GM12878 (cell line): ENCODE measurements around the gene RMI2. TPM values are rescaled to one million over a fixed set of nuclear protein-coding genes. Genes with fewer than 3 reads are reported as not detected.

Experiments
- ATAC-seq: fragments of 200-7000 bp; cut with Tn5 transposase; 3 replicates; pipeline ENCODE4 v1.9.1; 2020; ENCODE audit warnings: mild to moderate bottlenecking, moderate library complexity
- BruUV-seq: library from RNA; stranded (reverse); fragments of 400-500 nt; replicated peaks from 2 replicates; lab custom pipeline; 2021; lab: Mats Ljungman, UMichigan
- CTCF ChIA-PET: fragments of 300-600 bp; sonication (Branson Sonifier 250); formaldehyde crosslinking; extraction: SDS; loops from one replicate; lab custom pipeline; 2021; ENCODE audit warnings: inconsistent platforms; lab: Yijun Ruan, JAX
- POLR2A ChIA-PET: fragments of 350-600 bp; formaldehyde crosslinking; extraction: SDS; loops from one replicate; lab custom pipeline; 2021; ENCODE audit warnings: inconsistent platforms; lab: Charles Lee
- RAD21 ChIA-PET: fragments of 300-600 bp; sonication (Branson Sonifier 250); formaldehyde crosslinking; loops from one replicate; lab custom pipeline; 2023; ENCODE audit warnings: antibody characterized with exemption; ENCODE audit not compliant: unreplicated experiment; lab: Charles Lee
- SMC1A ChIA-PET: fragments of 300-600 bp; sonication (Branson Sonifier 250); formaldehyde crosslinking; loops from one replicate; lab custom pipeline; 2023; ENCODE audit not compliant: unreplicated experiment, uncharacterized antibody; lab: Charles Lee
- DNase-seq: peaks from one replicate; pipeline ENCODE4 v3.0.0-alpha.2; 2011; ENCODE audit warnings: low read depth, low spot score
- FAIRE-seq: peaks from 3 replicates; lab custom pipeline; 2011; peaks lifted over from hg19 to GRCh38; lab: Jason Lieb, UNC
- H2AFZ ChIP-seq: 2 replicates; pipeline ENCODE4 v1.6.0; 2011; ENCODE audit warnings: low read depth, low read length, control low read depth; ENCODE audit not compliant: control insufficient read depth
- H3K27ac ChIP-seq: 2 replicates; pipeline ENCODE4 v1.5.1; 2011; ENCODE audit warnings: control low read depth; ENCODE audit not compliant: control insufficient read depth, insufficient read depth
- H3K27me3 ChIP-seq, 2 experiments: replicated peaks in 1 of 2; 2 replicates each; pipeline versions ENCODE4 v1.6.0 to v1.6.1; 2011; ENCODE audit warnings: low read length in 1 of 2; ENCODE audit not compliant: control insufficient read depth in 2 of 2, insufficient read depth in 2 of 2
- H3K36me3 ChIP-seq, 2 experiments: 2 replicates each; pipeline ENCODE4 v1.5.1; 2011; ENCODE audit warnings: low read length in 1 of 2; ENCODE audit not compliant: control insufficient read depth in 2 of 2, insufficient read depth in 2 of 2
- H3K4me1 ChIP-seq: 2 replicates; pipeline ENCODE4 v1.6.1; 2011; ENCODE audit warnings: mild to moderate bottlenecking, low read length, moderate library complexity, mixed read lengths; ENCODE audit not compliant: control insufficient read depth, insufficient read depth
- H3K4me2 ChIP-seq: 2 replicates; pipeline ENCODE4 v1.6.0; 2011; ENCODE audit warnings: control low read depth; ENCODE audit not compliant: control insufficient read depth, insufficient read depth
- H3K4me3 ChIP-seq: fragments of 200-600 bp; sonication (generic); 2 replicates; pipeline ENCODE4 v1.5.1; 2016
- H3K79me2 ChIP-seq: 2 replicates; pipeline ENCODE4 v1.6.0; 2011; ENCODE audit warnings: low read length; ENCODE audit not compliant: control insufficient read depth, insufficient read depth
- H3K9ac ChIP-seq: 2 replicates; pipeline ENCODE4 v1.8.0; 2011; ENCODE audit warnings: low read length, control low read depth, mixed read lengths; ENCODE audit not compliant: control insufficient read depth, insufficient read depth
- H3K9me3 ChIP-seq: replicated peaks from 3 replicates; pipeline ENCODE4 v1.5.1; 2011; ENCODE audit warnings: mild to moderate bottlenecking, low read length; ENCODE audit not compliant: control insufficient read depth, insufficient read depth
- H4K20me1 ChIP-seq: 2 replicates; pipeline ENCODE4 v1.6.0; 2011; ENCODE audit not compliant: control insufficient read depth, insufficient read depth
- CEBPB ChIP-seq, 2 experiments: fragments of 150-350 bp in 1 of 2; IDR thresholded peaks; 2 replicates each; pipeline ENCODE4 v1.6.1; 2012 to 2014; ENCODE audit warnings: low read depth in 2 of 2, low read length in 2 of 2, borderline replicate concordance in 1 of 2, inconsistent platforms in 1 of 2
- HSF1 ChIP-seq: fragments of 150-350 bp; IDR thresholded peaks from 2 replicates; pipeline ENCODE4 v1.6.1; 2014; ENCODE audit warnings: mild to moderate bottlenecking, low read depth, low read length
- NRF1 ChIP-seq: conservative IDR thresholded peaks from 2 replicates; pipeline ENCODE4 v1.6.1; 2011; ENCODE audit warnings: mild to moderate bottlenecking, low read depth, low read length, improper control_type of control experiment
- RAD21 ChIP-seq: IDR thresholded peaks from 2 replicates; pipeline ENCODE4 v1.6.1; 2011; ENCODE audit warnings: mild to moderate bottlenecking, low read depth, low read length, moderate library complexity; ENCODE audit not compliant: insufficient read depth
- SREBF1 ChIP-seq: IDR thresholded peaks from 2 replicates; pipeline ENCODE4 v1.6.1; 2012; ENCODE audit warnings: mild to moderate bottlenecking, low read length
- SUZ12 ChIP-seq: fragments of 200-600 bp; sonication (generic); IDR thresholded peaks from one replicate; pipeline ENCODE4 v1.6.1; 2018; ENCODE audit warnings: antibody characterized with exemption, mild to moderate bottlenecking; ENCODE audit not compliant: unreplicated experiment
- USF1 ChIP-seq: IDR thresholded peaks from 2 replicates; pipeline ENCODE4 v1.6.1; 2011; ENCODE audit warnings: borderline replicate concordance, low read depth, mild to moderate bottlenecking, moderate library complexity, mixed read lengths, low read length; ENCODE audit not compliant: insufficient read depth; ENCODE audit errors: extremely low read length
- WGBS: methylation state at CpG from one replicate; pipeline ENCODE4 v1.1.6; 2016; ENCODE audit warnings: low lambda C conversion rate; ENCODE audit not compliant: insufficient replicate concordance, insufficient coverage; ENCODE audit errors: missing lambda C conversion rate; 5-methylcytosine and 5-hydroxymethylcytosine counted together
- in situ Hi-C: fragments of 300-500 bp; cut with MboI; formaldehyde crosslinking; loops from 9 replicates; pipeline ENCODE4 v1.14.3; 2018; ENCODE audit warnings: mixed read lengths
- intact Hi-C: fragments of 100-400 bp; cut with micrococcal nuclease; formaldehyde crosslinking; loops from one replicate; pipeline ENCODE4 v1.14.2; 2022; ENCODE audit not compliant: unreplicated experiment
- polyA plus RNA-seq, 11 experiments: library from polyadenylated mRNA; depleted of rRNA in 4 of 11; unstranded in 6 of 11; stranded (reverse) in 5 of 11; fragments of >200 nt; fragmentation: Nextera tagmentation in 4 of 11; fragmentation: Illumina TruSeq in 1 of 11; extraction: Ambion mirVana in 4 of 11; extraction: Trizol in 1 of 11; gene quantifications; 1 replicate in 1 of 11; 2 replicates in 10 of 11; pipeline versions ENCODE4 v1.2.1 to v1.2.3, GENCODE V29; 2011 to 2016; ENCODE audit warnings: inconsistent platforms in 2 of 11, missing spikeins in 2 of 11, low read depth in 1 of 11
- total RNA-seq, 4 experiments: library from RNA; depleted of rRNA in 3 of 4; stranded (reverse); fragments of >200 nt in 3 of 4; fragmentation: Illumina TruSeq in 1 of 4; extraction: Trizol in 1 of 4; gene quantifications; 2 replicates each; pipeline versions ENCODE4 v1.2.1 to v1.2.3, GENCODE V29; 2013 to 2021
- TF ChIP-seq, protein P1 (sequence below): fragments of 150-350 bp; IDR thresholded peaks from 2 replicates; pipeline ENCODE4 v1.6.1; 2016; ENCODE audit warnings: low read depth, low read length

Gene RMI2
- total and polyA plus RNA-seq, 10 of the 15 experiments (the other 5 are each of a cell fraction or from before 2014, with no cell fraction given) = 9.6 to 68.8 (median 32.1) TPM

- ATAC-seq (no peak), FAIRE-seq (no peak), DNase-seq (no peak)
- Histone ChIP-seq H3K4me3 (no peak overlapping the region), H3K9ac (no peak overlapping the region), H3K4me2 (no peak overlapping the region), H3K79me2 (no peaks in the 10 kb centered on the region; the same call in 1 of the 2 replicates), H3K4me1 (peaks cover 39% of the 10 kb centered on the region), H2AFZ (no peak overlapping the region), H3K27ac (no peak overlapping the region), H3K27me3 (no peaks in the 10 kb centered on the region), H3K9me3 (peaks cover 1% of the 10 kb centered on the region; the same call in 2 of the 3 replicates), H3K36me3 (no peaks in the 10 kb centered on the region), H4K20me1 (no peaks in the 10 kb centered on the region)
- TF ChIP-seq SUZ12 (no peak), NRF1 (no peak), RAD21 (no peak), USF1 (no peak), HSF1 (no peak), SREBF1 (no peak), CEBPB (IDR thresholded peaks at IDR 0.05; ENCODE audit: borderline replicate concordance in 1 of 2, low read depth in 2 of 2, low read length in 2 of 2) (no peak)
- TF ChIP-seq, protein P1, sequence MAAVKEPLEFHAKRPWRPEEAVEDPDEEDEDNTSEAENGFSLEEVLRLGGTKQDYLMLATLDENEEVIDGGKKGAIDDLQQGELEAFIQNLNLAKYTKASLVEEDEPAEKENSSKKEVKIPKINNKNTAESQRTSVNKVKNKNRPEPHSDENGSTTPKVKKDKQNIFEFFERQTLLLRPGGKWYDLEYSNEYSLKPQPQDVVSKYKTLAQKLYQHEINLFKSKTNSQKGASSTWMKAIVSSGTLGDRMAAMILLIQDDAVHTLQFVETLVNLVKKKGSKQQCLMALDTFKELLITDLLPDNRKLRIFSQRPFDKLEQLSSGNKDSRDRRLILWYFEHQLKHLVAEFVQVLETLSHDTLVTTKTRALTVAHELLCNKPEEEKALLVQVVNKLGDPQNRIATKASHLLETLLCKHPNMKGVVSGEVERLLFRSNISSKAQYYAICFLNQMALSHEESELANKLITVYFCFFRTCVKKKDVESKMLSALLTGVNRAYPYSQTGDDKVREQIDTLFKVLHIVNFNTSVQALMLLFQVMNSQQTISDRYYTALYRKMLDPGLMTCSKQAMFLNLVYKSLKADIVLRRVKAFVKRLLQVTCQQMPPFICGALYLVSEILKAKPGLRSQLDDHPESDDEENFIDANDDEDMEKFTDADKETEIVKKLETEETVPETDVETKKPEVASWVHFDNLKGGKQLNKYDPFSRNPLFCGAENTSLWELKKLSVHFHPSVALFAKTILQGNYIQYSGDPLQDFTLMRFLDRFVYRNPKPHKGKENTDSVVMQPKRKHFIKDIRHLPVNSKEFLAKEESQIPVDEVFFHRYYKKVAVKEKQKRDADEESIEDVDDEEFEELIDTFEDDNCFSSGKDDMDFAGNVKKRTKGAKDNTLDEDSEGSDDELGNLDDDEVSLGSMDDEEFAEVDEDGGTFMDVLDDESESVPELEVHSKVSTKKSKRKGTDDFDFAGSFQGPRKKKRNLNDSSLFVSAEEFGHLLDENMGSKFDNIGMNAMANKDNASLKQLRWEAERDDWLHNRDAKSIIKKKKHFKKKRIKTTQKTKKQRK = no peak
- in situ Hi-C loops (no loop called here), intact Hi-C loops (no loop called here)
- ChIA-PET CTCF (interaction anchor here (0.9 to 5.4 kb wide), 5 partner anchors 19 to 366 kb away, joined by 3 to 40 read pairs (median 4); no protein-coding TSS in a partner anchor), SMC1A (interaction anchor here (0.7 to 3.7 kb wide), 7 partner anchors 16 to 44 kb away, joined by 3 to 40 read pairs (median 4); no protein-coding TSS in a partner anchor), RAD21 (interaction anchor here (0.8 to 7.0 kb wide), 4 partner anchors 16 to 33 kb away, joined by 4 to 89 read pairs (median 52); no protein-coding TSS in a partner anchor), POLR2A (interaction anchor here (0.8 to 3.3 kb wide), 4 partner anchors 13 to 62 kb away, joined by 3 to 16 read pairs (median 6); partner anchors contain the start of gene TNP2)
- BruUV-seq = no TSS peak
- WGBS = 48% methylated on average over 5 of the region's 5 CpGs
These were observed 14.6 kb upstream of the RMI2 start for GRCh38 chr16:11330526-11331237.
